Measurements from ENCODE around the gene TPPP2. TPM values are rescaled to one million over a fixed set of nuclear protein-coding genes. Genes with fewer than 3 reads are reported as not detected.

Gene TPPP2
- total RNA-seq, 2 experiments from 2014 or later, result not detected

- ChIA-PET POLR2A (interaction anchor here (0.7 kb wide), 1 partner anchor 14 kb away, joined by 3 read pairs; no protein-coding TSS in a partner anchor), CTCF (interaction anchor here (1.2 to 4.9 kb wide), 4 partner anchors 10 to 63 kb away, joined by 4 to 20 read pairs (median 14); no protein-coding TSS in a partner anchor)
- no peak for TF ChIP-seq CTCF (IDR thresholded peaks at IDR 0.05)
- intact Hi-C loops (cut with micrococcal nuclease), result no loop called here
- no peaks in the 10 kb centered on the region for H3K4me1 Mint-ChIP-seq (ENCODE audit: low read depth)
- peaks cover 5% of the 10 kb centered on the region for H3K27me3 Mint-ChIP-seq
- H3K4me3 Mint-ChIP-seq, result no peak overlapping the region
- H3K36me3 Mint-ChIP-seq (ENCODE audit: low read depth), result no peaks in the 10 kb centered on the region
- no peak for ATAC-seq
- no peaks in the 10 kb centered on the region for H3K9me3 Mint-ChIP-seq
- H3K27ac Mint-ChIP-seq, result no peak overlapping the region
- no peak for DNase-seq
Observed at GRCh38 chr14:21078287-21078686, 48.3 kb downstream of the TPPP2 start.

GRCh38 chr14:21078726-21079125 is 48.7 kb downstream of the TPPP2 start:
- ChIA-PET CTCF (interaction anchor here (2.9 to 4.9 kb wide), 3 partner anchors 14 to 64 kb away, joined by 13 to 20 read pairs (median 14); no protein-coding TSS in a partner anchor), POLR2A (no interaction called here)
- intact Hi-C loops (cut with micrococcal nuclease), result no loop called here
- Mint-ChIP-seq H3K4me3 (no peak overlapping the region), H3K4me1 (ENCODE audit: low read depth) (no peaks in the 10 kb centered on the region), H3K27me3 (peaks cover under 1% of the 10 kb centered on the region), H3K36me3 (ENCODE audit: low read depth) (no peaks in the 10 kb centered on the region), H3K27ac (no peak overlapping the region), H3K9me3 (no peaks in the 10 kb centered on the region)
- no peak for TF ChIP-seq CTCF (IDR thresholded peaks at IDR 0.05)
- no peak for ATAC-seq
- DNase-seq, result no peak

- ChIA-PET CTCF (interaction anchor here (0.6 to 4.9 kb wide), 5 partner anchors 11 to 67 kb away, joined by 3 to 20 read pairs (median 4); no protein-coding TSS in a partner anchor), POLR2A (interaction anchor here (1.4 kb wide), 1 partner anchor 10 kb away, joined by 3 read pairs; no protein-coding TSS in a partner anchor)
- no peak for ATAC-seq
- no peak overlapping the region for H3K4me3 Mint-ChIP-seq
- H3K4me1 Mint-ChIP-seq (ENCODE audit: low read depth), result peaks cover 3% of the 10 kb centered on the region
- H3K27me3 Mint-ChIP-seq, result no peaks in the 10 kb centered on the region
- intact Hi-C loops (cut with micrococcal nuclease), result no loop called here
- H3K36me3 Mint-ChIP-seq (ENCODE audit: low read depth), result no peaks in the 10 kb centered on the region
- no peak for TF ChIP-seq CTCF (IDR thresholded peaks at IDR 0.05)
- no peak overlapping the region for H3K27ac Mint-ChIP-seq
- H3K9me3 Mint-ChIP-seq, result no peaks in the 10 kb centered on the region
- no peak for DNase-seq
Observed at GRCh38 chr14:21081521-21082142, 51.6 kb downstream of the TPPP2 start.

Small RNAs within 50 kb of the gene (microRNA-seq; reads per million reads assigned to microRNA genes)
- not detected for gene MIR6717 (ENCODE audit: borderline microRNAs expressed, borderline replicate concordance)

Other genes starting within 250 kb of the TPPP2 start
- under 1 TPM in 1 of 2 experiments, not detected in 1; 0.25 TPM for gene RNASE6, start 248.9 kb upstream of the TPPP2 start, total RNA-seq
- not detected for gene RNASE1, start 227.4 kb upstream of the TPPP2 start, total RNA-seq
- gene RNASE3, start 138.8 kb upstream of the TPPP2 start, total RNA-seq, result not detected
- gene RNASE2, start 74.7 kb upstream of the TPPP2 start, total RNA-seq, result not detected
- 10 to 100 TPM; 88.4 to 92.0 TPM for gene METTL17, start 40.2 kb upstream of the TPPP2 start, total RNA-seq
- gene SLC39A2, start 30.9 kb upstream of the TPPP2 start, total RNA-seq, result not detected
- 1 to 10 TPM; 4.3 to 5.3 TPM for gene NDRG2, start 5.2 kb upstream of the TPPP2 start, total RNA-seq
- gene RNASE13, start 4.6 kb downstream of the TPPP2 start, total RNA-seq, result not detected
- gene RNASE7, start 12.1 kb downstream of the TPPP2 start, total RNA-seq, result not detected
- gene RNASE8, start 27.6 kb downstream of the TPPP2 start, total RNA-seq, result not detected
- gene ARHGEF40, start 40.1 kb downstream of the TPPP2 start, total RNA-seq, result under 1 TPM; 0.18 to 0.23 TPM
- 1 to 10 TPM; 7.2 to 8.2 TPM for gene ZNF219, start 68.4 kb downstream of the TPPP2 start, total RNA-seq
- not detected for gene TMEM253, start 70.8 kb downstream of the TPPP2 start, total RNA-seq
- gene OR5AU1, start 125.8 kb downstream of the TPPP2 start, total RNA-seq, result under 1 TPM in 1 of 2 experiments, not detected in 1; 0.07 TPM
- gene HNRNPC, start 239.2 kb downstream of the TPPP2 start, total RNA-seq, result 1,000 to 10,000 TPM; 1,078 to 1,115 TPM
- gene RPGRIP1, start 249.9 kb downstream of the TPPP2 start, total RNA-seq, result not detected

Measured in activated CD8-positive, alpha-beta T cell treated with anti-CD3 and anti-CD28 coated beads for 36 hours (primary cell).